GM21390 (cell line): ENCODE results near the gene LRRC4B.

Source experiments
- ATAC-seq: cut with Tn5 transposase; IDR thresholded peaks from one replicate; pipeline ENCODE4 v1.9.1; 2021; ENCODE audit not compliant: unreplicated experiment

LRRC4B gene

DNA sequence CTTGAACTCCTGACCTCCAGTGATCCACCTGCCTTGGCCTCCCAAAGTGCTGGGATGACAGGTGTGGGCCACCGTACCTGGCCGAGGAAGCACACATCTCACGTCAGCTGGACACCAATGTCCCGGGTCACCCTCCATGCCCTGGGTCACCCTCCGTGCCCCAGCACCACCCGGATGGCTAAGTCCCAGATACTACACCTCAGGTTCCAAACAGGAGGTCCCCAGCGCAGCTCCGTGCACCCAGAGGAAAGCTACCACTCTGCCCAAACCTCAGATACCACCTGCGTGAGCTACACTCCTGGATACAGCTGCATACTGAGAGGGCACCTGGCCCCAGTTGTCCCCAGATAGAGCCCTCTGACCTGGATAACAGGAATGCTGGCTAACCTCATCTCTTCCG lies 14.0 kb downstream of the LRRC4B start:
- no peak for ATAC-seq

DNA sequence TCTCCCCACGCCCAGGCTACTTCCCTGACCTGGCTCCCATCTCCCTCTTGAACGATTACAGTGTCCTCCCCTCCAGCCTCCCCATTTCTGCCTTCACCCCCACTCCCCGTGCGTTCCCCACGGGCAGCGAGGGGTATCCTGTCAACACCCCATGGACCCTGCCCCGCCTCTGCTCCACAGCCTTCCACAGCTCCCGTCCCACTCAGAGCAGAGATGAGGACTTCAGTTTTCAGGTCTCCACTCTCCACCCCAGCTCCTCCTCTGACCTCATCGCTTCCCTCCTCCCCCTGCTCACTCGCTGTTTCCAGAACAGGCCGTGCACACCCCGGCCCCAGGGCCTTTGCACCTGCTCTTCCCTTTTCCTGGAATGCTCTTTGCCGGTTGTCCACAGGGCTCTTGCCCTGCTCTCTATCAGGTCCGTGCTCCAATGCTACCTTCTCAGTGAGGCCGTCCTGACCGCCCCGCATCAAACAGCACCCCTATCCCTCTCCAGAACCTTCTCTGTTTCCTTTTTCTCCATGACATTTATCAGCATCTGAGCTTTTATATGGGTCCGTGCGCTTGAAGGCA lies 15.0 kb downstream of the LRRC4B start:
- no peak for ATAC-seq

DNA sequence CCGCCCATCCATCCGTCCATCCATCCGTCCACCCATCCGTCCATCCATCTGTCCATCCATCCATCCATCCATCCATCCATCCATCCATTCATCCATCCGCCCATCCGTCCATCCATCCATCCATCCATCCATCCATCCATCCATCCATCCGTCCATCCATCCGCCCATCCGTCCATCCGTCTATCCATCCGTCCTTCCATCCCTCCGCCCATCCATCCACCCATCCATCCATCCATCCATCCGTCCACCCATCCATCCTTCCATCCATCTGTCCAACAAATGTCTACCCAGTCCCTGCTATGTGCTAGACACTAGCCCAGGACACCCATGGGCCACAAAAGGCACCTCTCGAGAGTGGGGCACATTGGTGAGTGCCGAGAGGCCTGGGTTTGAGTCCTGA lies 15.7 kb downstream of the LRRC4B start:
- ATAC-seq, result no peak

DNA sequence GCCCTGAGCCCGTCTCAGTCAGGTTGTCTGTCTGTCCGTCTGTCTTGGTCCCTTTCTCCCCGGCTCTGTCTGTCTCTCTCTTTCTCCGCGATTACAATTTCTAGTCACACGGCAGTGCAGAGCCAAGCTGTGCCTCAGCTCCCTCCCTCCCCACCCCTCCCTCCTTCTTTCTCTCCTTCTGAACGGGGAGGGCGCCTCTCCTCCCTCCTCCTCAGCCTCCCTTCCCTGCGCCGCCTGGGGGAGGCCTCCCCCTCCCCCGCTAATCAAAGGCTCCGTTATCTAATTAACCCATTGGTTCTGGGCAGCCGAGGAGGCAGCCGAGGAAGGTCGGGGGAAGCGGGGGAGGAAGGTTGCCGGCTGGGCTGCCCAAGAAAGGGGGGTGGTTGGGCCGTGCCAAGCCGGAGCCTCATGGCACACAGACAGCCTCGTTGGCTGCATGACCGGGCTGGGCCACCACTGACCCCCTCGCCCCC lies 16.5 kb downstream of the LRRC4B start:
- ATAC-seq, result no peak

DNA sequence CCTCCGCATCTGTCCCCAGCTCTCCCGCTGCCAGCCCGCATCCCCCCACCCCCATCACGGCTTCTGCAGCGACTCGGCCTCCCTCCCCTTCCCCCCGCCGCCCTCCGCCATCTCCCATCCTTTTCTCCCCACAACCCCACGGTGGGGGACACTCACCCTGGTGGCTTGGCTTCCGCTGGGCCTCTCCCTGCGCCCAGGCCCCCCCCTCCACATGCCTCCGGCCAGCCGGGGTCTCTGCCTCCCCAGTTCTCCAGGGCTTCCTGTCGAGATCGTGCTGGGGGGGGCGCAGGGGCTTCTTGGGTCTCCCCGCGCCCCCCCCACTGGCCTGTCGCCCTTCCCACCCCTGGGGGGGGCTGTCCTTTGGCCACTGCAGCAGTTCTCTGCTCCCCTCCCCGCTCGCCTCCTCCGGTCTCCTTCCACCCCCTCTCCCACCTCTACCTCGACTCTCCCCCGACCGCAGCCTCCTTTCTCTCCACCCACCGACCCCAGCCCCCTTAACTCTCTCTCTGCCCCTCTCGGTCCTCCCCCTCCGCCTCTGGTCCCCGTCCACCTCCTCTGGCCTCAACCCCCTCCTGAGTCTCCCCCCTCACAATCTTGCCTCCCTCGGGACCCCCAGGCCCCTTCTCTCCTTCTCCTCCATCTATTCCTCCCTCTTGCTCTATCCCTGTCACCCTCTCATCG lies 17.1 kb downstream of the LRRC4B start:
- ATAC-seq, result no peak

DNA sequence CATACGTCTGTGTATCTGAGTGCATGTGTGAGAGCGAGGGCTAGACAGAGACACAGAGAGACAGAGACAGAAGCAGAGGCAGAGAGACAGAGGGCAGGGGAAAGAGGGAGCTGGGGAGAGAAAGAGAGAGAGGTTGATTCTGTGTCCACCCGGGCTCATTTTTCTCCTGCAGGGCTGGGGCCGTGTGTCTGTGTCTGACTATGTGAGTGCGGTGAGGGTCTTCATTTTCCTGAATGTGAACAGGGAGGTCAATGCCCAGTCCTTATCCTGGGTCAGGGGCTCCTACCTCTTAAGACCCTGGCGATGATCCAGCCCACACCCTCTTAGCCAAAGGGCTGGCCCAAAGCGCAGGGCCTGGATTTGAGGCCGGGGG lies 17.7 kb downstream of the LRRC4B start:
- no peak for ATAC-seq

DNA sequence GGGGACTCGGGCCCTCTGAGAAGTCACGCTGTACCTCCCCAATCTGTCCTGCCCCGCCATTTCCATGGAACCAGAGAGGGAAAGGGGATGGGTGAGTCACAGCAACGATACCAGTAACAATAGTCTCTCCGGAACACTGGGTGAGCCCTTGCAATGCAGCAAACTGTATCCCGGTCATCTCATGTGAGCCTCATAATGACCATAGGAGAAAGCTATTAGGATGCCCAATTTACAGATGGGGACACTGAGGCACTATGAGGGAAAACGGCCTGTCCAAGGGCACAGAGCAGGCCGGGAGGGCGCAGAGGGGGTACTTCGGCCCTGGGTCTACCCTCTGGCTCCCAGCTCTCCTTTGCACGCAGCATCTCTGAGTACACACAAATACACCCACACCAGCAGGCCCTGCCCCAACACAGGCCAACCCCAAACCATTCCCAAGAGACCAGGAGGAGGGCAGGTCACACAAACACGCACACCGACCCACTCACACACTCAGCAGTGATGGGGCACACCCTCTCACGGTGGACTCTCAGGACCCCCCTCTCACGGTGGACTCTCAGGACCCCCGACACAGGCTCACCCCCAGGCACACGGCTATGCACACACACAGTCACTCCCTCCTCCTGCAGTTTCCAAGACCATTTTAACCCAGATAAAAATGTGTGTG lies 18.2 kb downstream of the LRRC4B start:
- no peak for ATAC-seq

DNA sequence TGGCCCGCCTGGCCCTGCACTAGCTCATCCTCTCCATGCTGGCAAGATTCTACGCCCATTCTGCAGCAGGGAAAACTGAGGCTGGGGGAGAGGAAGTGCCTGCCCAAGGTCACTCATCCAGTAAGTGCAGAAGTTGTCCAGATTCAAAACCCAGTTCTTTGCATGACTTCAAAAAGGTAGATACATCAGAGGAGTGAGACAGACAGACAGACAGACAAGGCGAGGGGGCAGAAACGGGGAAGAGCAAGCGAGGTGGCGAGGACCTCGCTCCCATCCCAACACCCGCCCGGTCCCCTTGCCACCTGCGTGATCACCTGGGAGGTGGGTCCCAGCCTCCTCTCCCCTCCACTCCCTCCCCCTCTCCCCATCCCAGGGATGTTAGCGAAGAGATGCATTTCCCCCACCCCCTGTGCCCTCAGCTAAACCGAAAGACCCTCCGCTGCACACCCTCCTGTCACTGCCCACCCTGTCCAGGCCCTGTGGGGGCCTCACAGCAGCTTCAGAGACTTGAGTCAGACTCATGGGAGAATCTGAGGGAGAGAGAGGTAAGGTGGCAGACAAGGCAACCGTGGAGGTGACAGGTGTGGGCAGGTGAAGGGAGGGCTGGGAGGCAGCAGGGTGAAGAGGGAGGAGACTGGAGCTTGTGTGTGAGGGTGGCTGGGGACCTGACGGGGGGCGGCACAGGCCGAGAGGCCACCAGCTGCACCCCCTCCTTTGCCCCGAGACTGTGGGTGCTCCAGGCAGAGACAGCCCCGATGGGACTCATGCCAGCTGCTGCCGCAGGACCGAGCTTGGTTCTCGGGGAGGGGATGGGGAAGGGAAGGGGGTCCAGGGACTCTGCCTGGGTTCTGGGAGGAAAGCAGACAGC lies 18.9 kb downstream of the LRRC4B start:
- ATAC-seq, result no peak

DNA sequence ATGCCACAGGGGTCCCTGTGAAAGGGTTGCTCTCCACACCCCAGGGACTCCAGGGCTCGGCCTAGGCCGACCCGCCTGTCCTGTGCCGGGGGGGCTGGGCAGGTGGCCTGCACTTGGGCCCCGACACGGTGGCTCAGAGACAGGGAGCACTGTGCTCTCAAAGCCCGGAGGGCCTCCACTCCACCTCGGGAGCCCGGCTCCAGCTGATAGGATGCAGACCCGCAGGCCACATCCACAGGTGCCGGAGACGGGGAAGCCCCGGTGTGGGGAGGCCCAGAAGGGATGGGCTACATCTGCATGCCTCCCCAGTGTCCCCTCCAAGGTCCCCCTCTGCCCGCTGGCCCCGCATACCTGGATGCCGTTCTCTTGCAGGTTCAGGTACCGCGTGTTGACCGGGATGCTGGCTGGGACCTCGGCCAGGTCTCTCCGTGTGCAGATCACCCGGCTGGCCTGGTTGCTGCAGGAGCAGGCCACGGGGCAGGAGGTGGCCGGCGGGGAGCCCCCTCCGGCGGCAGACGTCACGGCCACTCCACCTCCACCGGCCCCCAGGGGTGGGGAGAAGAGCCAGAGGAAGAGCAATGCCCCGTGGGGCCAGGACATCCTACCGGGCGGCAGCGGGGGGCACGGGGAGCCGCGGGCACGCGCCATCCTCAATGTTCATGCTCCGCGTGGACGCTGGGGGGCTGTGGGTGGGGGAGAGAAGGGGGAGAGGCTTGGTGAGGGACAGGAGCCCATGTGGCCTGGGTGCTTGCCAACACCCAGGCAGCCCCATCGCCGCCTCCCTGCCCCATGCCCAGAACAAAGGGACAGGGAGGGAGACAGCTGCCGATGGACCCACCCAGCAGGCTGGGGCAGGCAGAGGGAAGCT lies 19.8 kb downstream of the LRRC4B start:
- no peak for ATAC-seq

DNA sequence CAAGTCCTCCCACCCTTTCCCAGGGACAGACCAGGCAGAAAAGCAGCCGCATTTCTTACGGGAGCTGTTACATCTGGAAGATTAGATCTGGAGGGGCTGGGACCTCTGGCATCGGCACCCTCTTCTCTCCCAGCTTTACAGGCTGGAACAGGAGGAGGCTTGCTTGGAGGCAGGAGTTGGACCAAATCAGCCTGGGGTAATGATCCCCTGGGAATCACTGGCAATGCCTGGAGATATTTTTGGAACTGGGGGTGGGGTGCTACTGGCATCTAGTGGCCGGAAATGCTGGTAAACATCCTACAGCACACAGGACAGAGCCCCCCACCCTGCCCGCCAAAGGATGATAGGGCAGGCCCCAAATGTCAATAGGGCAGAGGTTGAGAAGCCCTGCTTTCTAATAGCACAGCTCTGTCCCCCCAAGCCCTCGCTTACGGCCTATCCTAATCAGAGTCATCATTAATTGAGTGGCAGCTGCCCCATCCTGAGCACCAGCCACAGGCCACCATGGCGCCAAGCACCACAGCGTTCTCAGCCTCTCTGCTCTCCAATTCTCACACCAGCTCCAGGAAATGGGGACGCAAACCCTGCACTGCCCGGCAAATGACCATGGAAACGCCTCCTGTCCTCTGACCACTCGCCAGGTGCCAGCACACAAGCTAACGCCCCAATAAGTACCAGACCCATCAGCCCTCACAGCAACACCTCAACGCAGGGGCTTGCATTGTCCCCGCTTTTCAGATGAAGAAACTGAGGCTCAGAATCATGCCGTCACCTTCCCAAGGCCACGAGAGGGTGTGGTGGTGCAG lies 20.6 kb downstream of the LRRC4B start:
- ATAC-seq, result no peak

DNA sequence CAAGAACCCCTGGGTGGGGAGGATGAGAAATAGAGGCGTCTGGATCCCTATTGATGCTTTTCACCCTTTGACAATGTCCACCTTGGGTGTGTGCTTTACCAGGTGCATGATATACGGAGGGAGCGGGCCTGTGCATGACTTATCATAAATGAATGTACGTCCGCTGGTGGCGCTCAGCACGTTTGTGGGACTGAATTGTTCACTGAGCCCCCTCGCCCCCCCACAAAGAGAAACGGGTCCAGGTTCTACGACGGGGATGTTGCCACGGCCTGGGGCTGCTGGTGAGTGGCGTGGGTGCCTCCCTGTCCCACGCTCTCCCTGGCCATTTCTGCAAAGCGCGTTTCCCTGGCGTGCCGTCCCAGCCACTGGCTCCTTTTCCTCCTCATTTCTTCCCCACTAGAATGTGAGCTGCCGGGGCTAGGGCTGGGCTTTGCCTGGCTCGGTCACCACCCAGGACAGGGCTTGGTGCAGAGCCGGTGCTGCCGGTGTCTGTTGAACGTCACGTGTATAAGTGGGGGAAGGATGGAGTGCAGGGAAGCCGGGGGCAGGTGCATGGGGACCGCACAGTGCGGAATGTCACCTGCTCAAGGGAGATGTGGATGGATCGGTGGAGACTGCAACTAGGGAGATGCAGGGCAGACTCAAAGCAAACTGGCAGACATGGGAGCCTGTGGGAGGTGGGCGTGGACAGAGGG lies 21.6 kb downstream of the LRRC4B start:
- no peak for ATAC-seq

DNA sequence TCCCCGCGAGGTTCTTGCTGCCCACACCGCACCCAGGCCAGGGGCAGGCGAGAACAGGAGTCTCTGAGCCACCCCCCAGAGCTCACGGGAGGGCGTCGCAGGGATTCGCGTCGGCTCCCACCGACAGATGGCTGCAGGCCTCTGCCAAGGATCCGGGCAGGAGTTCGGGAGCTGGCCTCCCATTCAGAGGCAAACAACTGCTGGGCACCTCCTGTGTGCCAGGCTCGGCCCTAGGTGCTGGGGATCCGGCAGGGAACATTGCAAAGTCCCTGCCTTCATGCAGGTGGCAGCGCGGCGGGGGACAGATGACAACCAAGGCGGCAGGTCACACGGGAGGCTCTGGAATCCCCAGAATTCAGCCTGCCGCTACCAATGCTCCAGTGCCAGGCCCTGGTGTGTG lies 25.3 kb downstream of the LRRC4B start:
- no peak for ATAC-seq

DNA sequence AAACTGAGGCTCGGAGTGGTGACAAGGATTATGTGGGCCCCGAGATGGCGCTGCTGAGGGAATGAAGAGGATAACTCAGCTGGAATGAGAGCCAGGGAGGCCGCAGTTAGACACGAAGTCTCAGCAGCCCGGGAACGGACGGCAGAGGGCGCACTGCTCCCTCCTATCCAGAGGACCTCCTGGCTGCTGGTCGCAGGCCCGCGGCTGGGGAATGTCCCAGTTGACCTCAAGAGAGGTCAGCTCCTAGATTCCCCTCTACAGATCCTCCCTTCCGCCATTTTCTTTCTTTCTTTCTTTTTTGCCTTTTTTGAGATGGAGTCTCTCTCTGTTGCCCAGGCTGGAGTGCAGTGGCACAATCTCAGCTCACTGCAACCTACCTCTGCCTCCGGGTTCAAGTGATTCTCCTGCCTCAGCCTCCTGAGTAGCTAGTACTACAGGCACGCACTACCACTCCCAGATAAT lies 30.4 kb downstream of the LRRC4B start:
- no peak for ATAC-seq

DNA sequence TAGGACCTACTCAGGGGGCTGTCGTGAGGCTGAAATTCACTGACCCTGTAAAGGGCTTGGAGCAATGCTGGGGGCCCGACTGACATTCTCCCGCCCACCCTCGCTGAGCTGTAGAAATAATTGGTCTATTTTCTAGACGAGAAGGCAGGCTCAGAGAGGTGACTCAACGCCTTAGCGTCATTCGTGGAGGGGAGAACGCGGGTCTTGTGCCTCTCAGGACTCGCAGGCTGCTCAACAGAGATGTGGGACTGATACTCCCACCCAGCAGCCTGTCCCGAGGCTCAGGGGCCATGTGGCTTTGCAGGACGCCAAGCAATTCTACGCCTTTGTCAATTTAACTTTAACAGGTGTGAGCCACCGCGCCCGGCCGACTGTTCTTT lies 30.9 kb downstream of the LRRC4B start:
- no peak for ATAC-seq

DNA sequence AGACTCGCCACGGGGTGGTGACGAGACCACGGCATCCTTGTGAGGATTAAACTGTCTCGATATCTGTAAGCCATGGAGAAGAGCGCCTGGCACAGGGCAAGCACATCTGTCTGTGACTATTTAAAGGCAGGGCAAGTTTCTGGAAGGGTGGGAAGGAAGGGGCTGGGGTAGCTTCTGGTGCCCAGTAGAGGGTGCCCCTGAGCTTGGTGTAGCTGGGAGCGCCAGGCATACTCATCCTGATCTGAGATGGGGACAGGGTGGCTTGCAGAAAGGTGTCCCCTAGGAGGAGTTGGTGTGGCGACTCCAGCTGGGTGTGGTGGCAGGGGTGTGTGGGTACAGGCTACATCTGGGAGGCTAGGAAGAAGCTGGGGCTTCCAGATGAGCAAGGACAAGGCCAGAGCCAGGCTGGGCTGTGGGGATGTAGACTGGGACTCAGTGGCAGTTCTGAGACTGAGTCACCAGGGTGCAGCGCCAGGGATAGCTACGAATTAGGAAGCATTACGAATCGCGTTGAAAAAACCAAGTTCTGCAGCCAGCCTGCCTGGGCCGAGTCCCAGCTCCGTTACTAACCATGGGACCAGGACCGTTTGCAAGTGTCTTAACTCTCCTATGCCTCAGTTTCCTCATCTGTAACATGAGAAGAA lies 31.5 kb downstream of the LRRC4B start:
- ATAC-seq, result no peak

DNA sequence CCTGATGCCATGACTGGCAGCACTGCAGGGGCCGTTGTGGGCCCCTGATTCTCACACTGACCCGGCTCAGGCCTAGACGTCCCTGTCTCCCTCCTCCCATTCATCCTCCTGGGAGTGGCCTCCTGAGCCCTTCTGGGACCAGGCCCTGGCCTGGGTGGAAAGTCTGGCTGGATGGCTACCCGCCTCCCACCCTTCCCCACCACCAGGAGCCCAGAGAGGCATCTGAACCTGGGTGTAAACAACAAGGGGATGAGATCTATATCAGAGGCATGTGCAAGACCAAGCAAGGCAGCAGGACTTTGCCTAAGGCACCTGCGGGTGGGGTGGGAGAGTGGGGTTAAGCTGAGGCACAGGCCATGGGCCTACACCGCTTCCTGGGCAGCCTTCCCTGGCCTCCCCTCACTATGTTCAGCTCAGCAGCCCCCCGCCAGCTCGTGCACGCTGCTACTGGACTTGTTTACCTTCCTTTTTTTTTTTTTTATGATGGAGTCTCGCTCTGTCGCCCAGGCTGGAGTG lies 32.5 kb downstream of the LRRC4B start:
- ATAC-seq, result no peak

DNA sequence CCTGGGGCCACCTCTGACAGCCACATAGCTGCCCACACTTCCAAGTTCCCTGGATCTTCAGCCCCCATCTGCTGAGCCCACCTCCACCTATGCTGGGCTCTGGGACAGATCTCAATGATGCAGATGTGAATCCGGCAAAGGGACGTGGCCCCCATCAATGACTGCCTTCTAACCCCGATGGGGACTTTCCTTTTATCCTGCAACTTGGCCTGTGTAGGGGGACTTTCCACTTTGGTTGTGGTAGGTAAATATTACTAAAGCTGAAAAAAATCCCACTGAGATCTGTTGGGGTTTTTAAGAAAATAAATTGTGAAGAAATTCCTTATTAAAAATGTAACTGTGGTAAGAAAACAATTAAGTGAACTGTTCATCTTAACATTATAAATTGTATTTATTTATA lies 33.8 kb downstream of the LRRC4B start:
- ATAC-seq, result no peak

DNA sequence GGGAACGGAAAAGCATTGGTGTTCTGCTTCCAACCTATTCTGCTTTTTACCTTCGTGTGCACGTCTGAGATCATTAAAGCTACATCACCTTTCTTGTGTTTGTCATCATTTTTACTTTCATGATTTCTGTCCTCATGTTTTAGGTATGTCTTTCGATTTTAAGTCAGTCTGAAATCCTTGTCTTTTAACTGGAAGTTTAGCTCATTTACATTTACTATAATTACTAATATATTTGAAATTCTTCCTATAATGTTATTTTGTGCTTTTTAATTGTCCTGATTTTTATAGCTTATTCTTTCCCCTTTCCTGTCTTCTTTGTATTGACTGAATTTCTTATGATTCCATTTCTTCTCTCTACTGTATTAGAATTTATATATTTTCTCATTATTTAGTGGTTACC lies 35.3 kb downstream of the LRRC4B start:
- ATAC-seq, result no peak
